ENCODE data around the gene WWC1.

DNA sequence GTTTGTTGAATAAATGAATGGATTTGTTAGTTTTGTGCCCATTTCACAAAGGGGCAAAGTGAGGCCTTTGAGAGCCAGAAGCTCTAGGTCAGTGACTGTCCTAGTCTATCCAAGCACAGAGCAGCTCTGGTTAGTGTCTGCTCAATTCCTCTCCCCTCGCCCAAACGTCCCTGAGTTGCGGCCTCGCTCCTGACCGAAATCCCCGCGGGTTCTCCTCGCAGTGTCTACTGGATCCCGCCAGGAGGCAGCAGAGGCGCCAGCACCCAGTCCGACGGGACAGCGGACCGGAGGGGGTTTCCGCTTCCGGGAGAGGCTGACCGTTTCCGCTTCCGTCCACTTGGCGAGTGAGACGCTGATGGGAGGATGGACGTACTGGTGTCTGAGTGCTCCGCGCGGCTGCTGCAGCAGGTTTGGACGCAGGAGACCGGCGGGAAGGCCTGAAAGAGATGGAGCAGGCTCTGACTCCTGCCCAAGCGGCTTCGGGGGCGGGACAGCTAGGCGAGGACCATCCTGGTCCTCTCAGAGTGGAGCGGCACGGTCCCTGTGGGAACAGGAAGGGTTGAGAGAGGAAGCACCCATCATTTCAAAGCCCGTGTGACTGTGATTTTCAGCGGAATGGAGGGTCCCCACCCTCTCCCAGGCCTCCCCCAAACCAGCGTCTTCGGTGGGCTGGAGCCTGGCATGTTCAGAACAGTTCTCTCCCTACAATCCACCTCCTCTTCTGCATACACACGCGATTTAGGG, 194.9 kb downstream of the WWC1 start, which contains the start of gene RARS1:
- TF ChIP-seq, protein P1, sequence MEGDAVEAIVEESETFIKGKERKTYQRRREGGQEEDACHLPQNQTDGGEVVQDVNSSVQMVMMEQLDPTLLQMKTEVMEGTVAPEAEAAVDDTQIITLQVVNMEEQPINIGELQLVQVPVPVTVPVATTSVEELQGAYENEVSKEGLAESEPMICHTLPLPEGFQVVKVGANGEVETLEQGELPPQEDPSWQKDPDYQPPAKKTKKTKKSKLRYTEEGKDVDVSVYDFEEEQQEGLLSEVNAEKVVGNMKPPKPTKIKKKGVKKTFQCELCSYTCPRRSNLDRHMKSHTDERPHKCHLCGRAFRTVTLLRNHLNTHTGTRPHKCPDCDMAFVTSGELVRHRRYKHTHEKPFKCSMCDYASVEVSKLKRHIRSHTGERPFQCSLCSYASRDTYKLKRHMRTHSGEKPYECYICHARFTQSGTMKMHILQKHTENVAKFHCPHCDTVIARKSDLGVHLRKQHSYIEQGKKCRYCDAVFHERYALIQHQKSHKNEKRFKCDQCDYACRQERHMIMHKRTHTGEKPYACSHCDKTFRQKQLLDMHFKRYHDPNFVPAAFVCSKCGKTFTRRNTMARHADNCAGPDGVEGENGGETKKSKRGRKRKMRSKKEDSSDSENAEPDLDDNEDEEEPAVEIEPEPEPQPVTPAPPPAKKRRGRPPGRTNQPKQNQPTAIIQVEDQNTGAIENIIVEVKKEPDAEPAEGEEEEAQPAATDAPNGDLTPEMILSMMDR (IDR thresholded peaks at IDR 0.05; ENCODE audit: poor library complexity), result peak; percentile 98
- no peak for TF ChIP-seq EZH2 (IDR thresholded peaks at IDR 0.05; ENCODE audit: borderline replicate concordance)
- TF ChIP-seq EZH2phosphoT487 (IDR thresholded peaks at IDR 0.05; ENCODE audit: low read depth, severe bottlenecking, unreplicated experiment), result no peak
